Muscle of leg (tissue), 16 donors: Measurements from ENCODE around the gene CDC25B. TPM values are rescaled to one million over a fixed set of nuclear protein-coding genes. Genes with fewer than 3 reads are reported as not detected.

ENCODE experiments used
- DNase-seq: peaks from one replicate; pipeline ENCODE4 v3.0.0; 2013
- H3K27ac ChIP-seq: one replicate; pipeline ENCODE4 v1.5.1; 2013; ENCODE audit warnings: mild to moderate bottlenecking, low read length, control low read depth
- H3K27me3 ChIP-seq: one replicate; pipeline ENCODE4 v1.6.1; 2013; ENCODE audit warnings: low read length; ENCODE audit not compliant: control insufficient read depth, insufficient read depth
- H3K36me3 ChIP-seq: one replicate; pipeline ENCODE4 v1.6.1; 2013; ENCODE audit warnings: low read length; ENCODE audit not compliant: control insufficient read depth, insufficient read depth
- H3K4me1 ChIP-seq: one replicate; pipeline ENCODE4 v1.6.1; 2013; ENCODE audit warnings: low read length; ENCODE audit not compliant: control insufficient read depth, insufficient read depth
- H3K4me3 ChIP-seq: one replicate; pipeline ENCODE4 v1.5.1; 2013; ENCODE audit warnings: low read length, control low read depth
- H3K9me3 ChIP-seq: replicated peaks from 2 replicates; pipeline ENCODE4 v1.6.1; 2013; ENCODE audit warnings: low read depth, low read length; ENCODE audit not compliant: control insufficient read depth
- WGBS: methylation state at CpG from one replicate; pipeline ENCODE4 v1.1.5; 2013; ENCODE audit warnings: missing lambda C conversion rate; ENCODE audit not compliant: insufficient coverage; 5-methylcytosine and 5-hydroxymethylcytosine counted together
- long read RNA-seq, 11 donors: transcript quantifications; one replicate each; lab custom pipeline, GENCODE V29; 2026
- polyA plus RNA-seq, 8 donors: library from polyadenylated mRNA; unstranded; fragments of 120-200 nt; gene quantifications; one replicate each; pipeline versions ENCODE4 v1.2.1 to v1.2.3, GENCODE V29; 2013; ENCODE audit warnings: inconsistent platforms in 1 of 8, low replicate concordance in 1 of 8; ENCODE audit not compliant: insufficient read length in 8 of 8, insufficient read depth in 1 of 8
- total RNA-seq: library from RNA; stranded (reverse); fragments of 120-200 nt; gene quantifications from one replicate; pipeline ENCODE4 v1.2.4, GENCODE V29; 2013

Gene CDC25B
- 37.7 TPM for total RNA-seq
- polyA plus RNA-seq, result 100 to 1,000 TPM in 3 of 8 donors, 10 to 100 TPM in 5; 68.1 to 118 (median 90.6) TPM
- long read RNA-seq, donor 1, transcript CDC25B-201 (16 exons, 3,597 nt), result major isoform, 5 of 30 reads
- long read RNA-seq, donor 1, partial matches to known transcripts, result 25 of 30 reads
- long read RNA-seq, donor 1, other reads (novel, unspliced or antisense), result 0 of 30 reads
- long read RNA-seq, donor 2, result 0 reads
- long read RNA-seq, donor 3, transcript CDC25B-201 (16 exons, 3,597 nt), result major isoform, 17 of 41 reads
- long read RNA-seq, donor 3, partial matches to known transcripts, result 23 of 41 reads
- long read RNA-seq, donor 3, other reads (novel, unspliced or antisense), result 0 of 41 reads
- long read RNA-seq, donor 4, transcript CDC25B-201 (16 exons, 3,597 nt), result major isoform, 9 of 50 reads
- long read RNA-seq, donor 4, partial matches to known transcripts, result 40 of 50 reads
- long read RNA-seq, donor 4, other reads (novel, unspliced or antisense), result 0 of 50 reads
- long read RNA-seq, donor 5, transcript CDC25B-201 (16 exons, 3,597 nt), result major isoform, 10 of 47 reads
- long read RNA-seq, donor 5, partial matches to known transcripts, result 33 of 47 reads
- long read RNA-seq, donor 5, other reads (novel, unspliced or antisense), result 0 of 47 reads
- long read RNA-seq, donor 6, transcript CDC25B-201 (16 exons, 3,597 nt), result major isoform, 10 of 22 reads
- long read RNA-seq, donor 6, partial matches to known transcripts, result 8 of 22 reads
- long read RNA-seq, donor 6, other reads (novel, unspliced or antisense), result 0 of 22 reads
- long read RNA-seq, donor 7, transcript CDC25B-201 (16 exons, 3,597 nt), result major isoform, 9 of 17 reads
- long read RNA-seq, donor 7, partial matches to known transcripts, result 7 of 17 reads
- long read RNA-seq, donor 7, other reads (novel, unspliced or antisense), result 0 of 17 reads
- long read RNA-seq, donor 8, partial matches to known transcripts, result 12 of 16 reads
- long read RNA-seq, donor 8, other reads (novel, unspliced or antisense), result 0 of 16 reads
- long read RNA-seq, donor 9, partial matches to known transcripts, result 12 of 15 reads
- long read RNA-seq, donor 9, other reads (novel, unspliced or antisense), result 0 of 15 reads
- long read RNA-seq, donor 10, transcript CDC25B-201 (16 exons, 3,597 nt), result major isoform, 9 of 30 reads
- long read RNA-seq, donor 10, partial matches to known transcripts, result 20 of 30 reads
- long read RNA-seq, donor 10, other reads (novel, unspliced or antisense), result 0 of 30 reads
- long read RNA-seq, donor 11, transcript CDC25B-201 (16 exons, 3,597 nt), result major isoform, 7 of 22 reads
- long read RNA-seq, donor 11, partial matches to known transcripts, result 13 of 22 reads
- long read RNA-seq, donor 11, other reads (novel, unspliced or antisense), result 0 of 22 reads

GRCh38 chr20:3795511-3796468 is at the start of gene CDC25B:
Gene CDC25B (plus strand): TSS chr20:3796310. CDS start chr20:3796532, 222 bp downstream.
- peaks cover 48% of the 10 kb centered on the region for H3K4me1 ChIP-seq

GRCh38 chr20:3747471-3747870 is 48.6 kb upstream of the CDC25B start:
- DNase-seq, result no peak
- H3K36me3 ChIP-seq, result peaks cover 64% of the 10 kb centered on the region
- no peak overlapping the region for H3K4me3 ChIP-seq
- WGBS, result 100% methylated on average over 1 of the region's 2 CpGs
- H3K4me1 ChIP-seq, result peaks cover 3% of the 10 kb centered on the region
- H3K27me3 ChIP-seq, result peaks cover 11% of the 10 kb centered on the region
- H3K9me3 ChIP-seq, result no peaks in the 10 kb centered on the region
- no peak overlapping the region for H3K27ac ChIP-seq

More at GRCh38 chr20:3795511-3796468, at the start of gene CDC25B:
- Histone ChIP-seq H3K27ac (peak within 1 kb of the TSS; percentile 96), H3K9me3 (no peaks in the 10 kb centered on the region), H3K4me3 (peak within 1 kb of the TSS; percentile 61), H3K27me3 (no peaks in the 10 kb centered on the region), H3K36me3 (peaks cover 21% of the 10 kb centered on the region)
- WGBS, result under 1% methylated on average over 38 of the region's 69 CpGs
- DNase-seq, result peak; percentile 98

GRCh38 chr20:3748073-3748472 is 48.0 kb upstream of the CDC25B start:
- Histone ChIP-seq H3K36me3 (peaks cover 67% of the 10 kb centered on the region), H3K4me3 (no peak overlapping the region), H3K27me3 (peaks cover 11% of the 10 kb centered on the region), H3K4me1 (peaks cover 3% of the 10 kb centered on the region), H3K27ac (no peak overlapping the region), H3K9me3 (no peaks in the 10 kb centered on the region)
- no peak for DNase-seq
- WGBS, result 89% methylated on average over 13 of the region's 16 CpGs

GRCh38 chr20:3749087-3749688 is 46.9 kb upstream of the CDC25B start:
- Histone ChIP-seq H3K27me3 (peaks cover 11% of the 10 kb centered on the region), H3K4me3 (no peak overlapping the region), H3K27ac (no peak overlapping the region), H3K4me1 (peaks cover 3% of the 10 kb centered on the region), H3K36me3 (peaks cover 64% of the 10 kb centered on the region), H3K9me3 (no peaks in the 10 kb centered on the region)
- no peak for DNase-seq
- 77% methylated on average over 7 of the region's 24 CpGs for WGBS

GRCh38 chr20:3749689-3750531 is 46.2 kb upstream of the CDC25B start:
- Histone ChIP-seq H3K9me3 (no peaks in the 10 kb centered on the region), H3K27ac (no peak overlapping the region), H3K4me3 (no peak overlapping the region), H3K4me1 (peaks cover 3% of the 10 kb centered on the region), H3K27me3 (peaks cover 11% of the 10 kb centered on the region), H3K36me3 (peaks cover 59% of the 10 kb centered on the region)
- DNase-seq, result no peak
- 50% methylated on average over 67 of the region's 72 CpGs for WGBS

- H3K4me3 ChIP-seq, result no peak overlapping the region
- H3K36me3 ChIP-seq, result peaks cover 61% of the 10 kb centered on the region
- WGBS, result 74% methylated on average over 29 of the region's 31 CpGs
- no peaks in the 10 kb centered on the region for H3K9me3 ChIP-seq
- H3K27ac ChIP-seq, result no peak overlapping the region
- no peak for DNase-seq
- H3K4me1 ChIP-seq, result peaks cover 3% of the 10 kb centered on the region
- peaks cover 9% of the 10 kb centered on the region for H3K27me3 ChIP-seq
Measured at GRCh38 chr20:3751305-3751674, 44.8 kb upstream of the CDC25B start.

- Histone ChIP-seq H3K4me1 (peaks cover 3% of the 10 kb centered on the region), H3K27ac (no peak overlapping the region)
Measured at GRCh38 chr20:3751675-3752385, 44.3 kb upstream of the CDC25B start.

GRCh38 chr20:3752386-3752759 is 43.7 kb upstream of the CDC25B start:
- no peaks in the 10 kb centered on the region for H3K9me3 ChIP-seq
- WGBS, result 60% methylated on average over 13 of the region's 13 CpGs
- no peak for DNase-seq
- peaks cover 55% of the 10 kb centered on the region for H3K36me3 ChIP-seq
- no peak overlapping the region for H3K27ac ChIP-seq
- no peak overlapping the region for H3K4me3 ChIP-seq
- peaks cover 9% of the 10 kb centered on the region for H3K27me3 ChIP-seq
- peaks cover 3% of the 10 kb centered on the region for H3K4me1 ChIP-seq

More at GRCh38 chr20:3751675-3752385, 44.3 kb upstream of the CDC25B start:
- Histone ChIP-seq H3K4me3 (no peak overlapping the region), H3K27me3 (peaks cover 9% of the 10 kb centered on the region), H3K36me3 (peaks cover 59% of the 10 kb centered on the region), H3K9me3 (no peaks in the 10 kb centered on the region)
- WGBS, result 46% methylated on average over 95 of the region's 95 CpGs
- DNase-seq, result peak; percentile 55
